AG10803 (cell line): ENCODE results near the gene SEPTIN5.

ENCODE experiments used
- DNase-seq: peaks from one replicate; pipeline ENCODE4 v3.0.0; 2010; ENCODE audit warnings: low read depth
- H3K4me3 ChIP-seq: 2 replicates; pipeline ENCODE4 v1.5.1; 2011; ENCODE audit warnings: mild to moderate bottlenecking, low read length, control low read depth
- CTCF ChIP-seq: conservative IDR thresholded peaks from 2 replicates; pipeline ENCODE4 v1.5.1; 2011; ENCODE audit warnings: mild to moderate bottlenecking, low read length, control low read depth, inconsistent platforms

Gene SEPTIN5

GRCh38 chr22:19716041-19716828 is 1.9 kb downstream of the SEPTIN5 start:
- DNase-seq: no peak
- H3K4me3 ChIP-seq: no peak overlapping the region
- TF ChIP-seq CTCF: no peak

GRCh38 chr22:19716829-19717105 is 2.5 kb downstream of the SEPTIN5 start:
- H3K4me3 ChIP-seq: no peak overlapping the region
- no peak for TF ChIP-seq CTCF
- DNase-seq: no peak

- no peak for TF ChIP-seq CTCF
- no peak overlapping the region for H3K4me3 ChIP-seq
- no peak for DNase-seq
Measured at GRCh38 chr22:19717181-19717580, 2.9 kb downstream of the SEPTIN5 start.

GRCh38 chr22:19717691-19718455 is 3.6 kb downstream of the SEPTIN5 start:
- TF ChIP-seq CTCF: peak; percentile 54
- H3K4me3 ChIP-seq: peak overlapping the region; percentile 70
- DNase-seq: peak; percentile 60

GRCh38 chr22:19718456-19719049 is 4.2 kb downstream of the SEPTIN5 start:
- DNase-seq: no peak
- no peak for TF ChIP-seq CTCF
- H3K4me3 ChIP-seq: peak overlapping the region; percentile 70

GRCh38 chr22:19719050-19719482 is 4.8 kb downstream of the SEPTIN5 start:
- no peak for TF ChIP-seq CTCF
- no peak for DNase-seq
- H3K4me3 ChIP-seq: peak overlapping the region; percentile 70

- peak overlapping the region; percentile 70 for H3K4me3 ChIP-seq
- TF ChIP-seq CTCF: no peak
- no peak for DNase-seq
Measured at GRCh38 chr22:19719488-19720021, 5.3 kb downstream of the SEPTIN5 start.
